ENCODE data around the gene ASB2.

- TF ChIP-seq CTCF (IDR thresholded peaks at IDR 0.05) = no peak
- TF ChIP-seq POLR2AphosphoS5 (IDR thresholded peaks at IDR 0.05; ENCODE audit: insufficient read depth in 1 of 2, low read depth in 1 of 2) = no peak
- no peak for TF ChIP-seq POLR2A (IDR thresholded peaks at IDR 0.05)
Observed at GRCh38 chr14:93929048-93929535, 47.3 kb downstream of the ASB2 start.
